HCT116 (cell line): ENCODE results near the gene MKRN1. TPM values are rescaled to one million over a fixed set of nuclear protein-coding genes. Genes with fewer than 3 reads are reported as not detected.

ENCODE experiments used
- ATAC-seq: fragments of 200-7000 bp; cut with Tn5 transposase; 2 replicates; pipeline ENCODE4 v1.9.1; 2020; ENCODE audit warnings: mild to moderate bottlenecking, moderate library complexity
- BruUV-seq: library from RNA; stranded (reverse); fragments of 400-500 nt; replicated peaks from 2 replicates; lab custom pipeline; 2021; lab: Mats Ljungman, UMichigan
- CTCF ChIA-PET: fragments of 300-600 bp; sonication (Branson Sonifier 250); formaldehyde crosslinking; loops from one replicate; lab custom pipeline; 2021; ENCODE audit warnings: antibody characterized with exemption; lab: Charles Lee
- POLR2A ChIA-PET: fragments of 300-600, 350-600 bp; sonication (Branson Sonifier 250); formaldehyde crosslinking; loops from one replicate; lab custom pipeline; 2021; ENCODE audit warnings: antibody characterized with exemption; lab: Charles Lee
- RAD21 ChIA-PET, 2 experiments: fragments of 300-600 bp; sonication (Branson Sonifier 250); formaldehyde crosslinking; loops; one replicate each; lab custom pipeline; 2023; ENCODE audit warnings: low total read pairs in 2 of 2; ENCODE audit not compliant: uncharacterized antibody in 2 of 2, unreplicated experiment in 2 of 2, low non-redundant PET in 1 of 2; lab: Charles Lee
- DNase-seq: peaks from one replicate; pipeline ENCODE4 v3.0.0-alpha.2; 2010; ENCODE audit warnings: low read depth, low spot score
- H2AFZ ChIP-seq: fragments of 200-600 bp; shearing (Covaris generic), sonication (generic); 2 replicates; pipeline ENCODE4 v1.6.1; 2017; ENCODE audit warnings: low read depth, mixed run types, mixed read lengths, antibody characterized with exemption, low read length; ENCODE audit not compliant: poor library complexity, severe bottlenecking
- H3K27ac ChIP-seq: 2 replicates; pipeline ENCODE4 v1.5.1; 2012; ENCODE audit warnings: low read depth, low read length
- H3K27me3 ChIP-seq: fragments of 200-600 bp; sonication (generic); 2 replicates; pipeline ENCODE4 v1.6.1; 2016; ENCODE audit warnings: mixed run types, low read length, mixed read lengths; ENCODE audit not compliant: insufficient read depth
- H3K36me3 ChIP-seq, 2 experiments: fragments of 200-500 bp in 1 of 2; fragments of 200-600 bp in 1 of 2; sonication (Bioruptor generic) in 1 of 2; sonication (generic) in 1 of 2; 2 replicates each; pipeline versions ENCODE4 v1.5.1 to v1.6.1; 2014 to 2016; ENCODE audit warnings: low read length in 2 of 2, inconsistent platforms in 1 of 2, mixed read lengths in 1 of 2, mixed run types in 1 of 2; ENCODE audit not compliant: insufficient read depth in 2 of 2, control insufficient read depth in 1 of 2
- H3K4me1 ChIP-seq, 2 experiments: fragments of 200-600 bp in 1 of 2; sonication (generic) in 1 of 2; 2 replicates each; pipeline versions ENCODE4 v1.5.1 to v1.6.1; 2012 to 2017; ENCODE audit warnings: low read length in 2 of 2, inconsistent platforms in 1 of 2, mild to moderate bottlenecking in 1 of 2, mixed read lengths in 1 of 2, mixed run types in 1 of 2, moderate library complexity in 1 of 2; ENCODE audit not compliant: insufficient read depth in 2 of 2, control insufficient read depth in 1 of 2
- H3K4me2 ChIP-seq: fragments of 200-600 bp; sonication (generic); 2 replicates; pipeline ENCODE4 v1.6.1; 2017; ENCODE audit warnings: mixed run types, low read length, mixed read lengths
- H3K4me3 ChIP-seq, 2 experiments: fragments of 200-600 bp in 1 of 2; sonication (generic) in 1 of 2; replicated peaks in 1 of 2; 2 replicates each; pipeline ENCODE4 v1.5.1; 2011 to 2016; ENCODE audit warnings: low read length in 2 of 2, control low read depth in 1 of 2, low read depth in 1 of 2, mild to moderate bottlenecking in 1 of 2, mixed read lengths in 1 of 2, mixed run types in 1 of 2
- H3K79me2 ChIP-seq: fragments of 200-600 bp; sonication (generic); 2 replicates; pipeline ENCODE4 v1.6.1; 2017; ENCODE audit warnings: mild to moderate bottlenecking, mixed run types, low read length, moderate library complexity, mixed read lengths; ENCODE audit not compliant: insufficient read depth
- H3K9ac ChIP-seq: fragments of 200-600 bp; sonication (generic); 2 replicates; pipeline ENCODE4 v1.6.1; 2016; ENCODE audit warnings: low read length, mixed read lengths
- H3K9me2 ChIP-seq: fragments of 200-600 bp; sonication (generic), shearing (Covaris generic); 2 replicates; pipeline ENCODE4 v1.6.1; 2017; ENCODE audit warnings: mixed run types, mild to moderate bottlenecking, moderate library complexity; ENCODE audit not compliant: insufficient read depth
- H3K9me3 ChIP-seq, 2 experiments: fragments of 200-500 bp in 1 of 2; fragments of 200-600 bp in 1 of 2; sonication (Bioruptor generic) in 1 of 2; sonication (generic) in 1 of 2; 2 replicates each; pipeline ENCODE4 v1.6.1; 2014 to 2017; ENCODE audit warnings: low read length in 2 of 2, mixed read lengths in 2 of 2, inconsistent platforms in 1 of 2, low read depth in 1 of 2, mild to moderate bottlenecking in 1 of 2, mixed run types in 1 of 2, moderate library complexity in 1 of 2; ENCODE audit not compliant: control insufficient read depth in 1 of 2, insufficient read depth in 1 of 2
- H4K20me1 ChIP-seq: fragments of 200-600 bp; sonication (generic), shearing (Covaris generic); 2 replicates; pipeline ENCODE4 v1.6.1; 2017; ENCODE audit warnings: mixed run types, mild to moderate bottlenecking, moderate library complexity; ENCODE audit not compliant: insufficient read depth
- FOSL1 ChIP-seq: IDR thresholded peaks from 2 replicates; pipeline ENCODE4 v1.6.1; 2012; ENCODE audit warnings: low read depth
- POLR2A ChIP-seq: IDR thresholded peaks from 2 replicates; pipeline ENCODE4 v1.7.0; 2011; ENCODE audit warnings: borderline replicate concordance; ENCODE audit not compliant: insufficient read depth, insufficient read length; ENCODE audit errors: extremely low read depth
- POLR2AphosphoS5 ChIP-seq: IDR thresholded peaks from 2 replicates; pipeline ENCODE4 v1.6.1; 2011; ENCODE audit warnings: mild to moderate bottlenecking, low read depth, low read length, moderate library complexity
- SIN3A ChIP-seq: IDR thresholded peaks from 2 replicates; pipeline ENCODE4 v1.6.1; 2012; ENCODE audit warnings: low read depth
- YY1 ChIP-seq: IDR thresholded peaks from 2 replicates; pipeline ENCODE4 v1.6.1; 2011; ENCODE audit warnings: low read length, low read depth, moderate library complexity, mild to moderate bottlenecking; ENCODE audit not compliant: insufficient replicate concordance; ENCODE audit errors: extremely low read depth
- ZBTB33 ChIP-seq: IDR thresholded peaks from 2 replicates; pipeline ENCODE4 v1.6.1; 2011; ENCODE audit warnings: mild to moderate bottlenecking, low read length, moderate library complexity; ENCODE audit not compliant: insufficient replicate concordance; ENCODE audit errors: extremely low read depth
- ZFX ChIP-seq: fragments of 450-650 bp; IDR thresholded peaks from 2 replicates; pipeline ENCODE4 v1.6.1; 2017
- intact Hi-C: fragments of 100-400 bp; cut with micrococcal nuclease; formaldehyde crosslinking; loops from 2 replicates; pipeline ENCODE4 v1.10.0; 2022
- total RNA-seq: library from RNA; stranded (reverse); gene quantifications from one replicate; pipeline ENCODE4 v1.2.1, GENCODE V29; 2021; ENCODE audit not compliant: unreplicated experiment

The MKRN1 gene
- total RNA-seq, 1 experiment from 2014 or later: 95.0 TPM

GRCh38 chr7:140526214-140526613 is 46.9 kb upstream of the MKRN1 start:
- DNase-seq (no peak), ATAC-seq (peak; percentile 38)
- Histone ChIP-seq H3K9me2 (no peaks in the 10 kb centered on the region), H3K27me3 (no peaks in the 10 kb centered on the region), H3K9me3 (no peaks in the 10 kb centered on the region), H3K36me3 (no peaks in the 10 kb centered on the region), H3K79me2 (no peaks in the 10 kb centered on the region), H3K4me2 (peak overlapping the region; percentile 50; the same call in 1 of the 2 replicates), H3K4me3 (no peak overlapping the region), H2AFZ (no peak overlapping the region), H3K9ac (no peak overlapping the region), H4K20me1 (no peaks in the 10 kb centered on the region), H3K4me1 (peaks cover 5 to 14% of the 10 kb centered on the region in 2 experiments; a peak in 3 of 4 replicates), H3K27ac (no peak overlapping the region)
- TF ChIP-seq POLR2AphosphoS5 (no peak), POLR2A (no peak), FOSL1 (no peak), ZBTB33 (no peak)
- BruUV-seq: no TSS peak
- ChIA-PET CTCF (no interaction called here), RAD21 (no interaction called here), POLR2A (no interaction called here)
- intact Hi-C loops: no loop called here

- H4K20me1 ChIP-seq: no peaks in the 10 kb centered on the region
Measured at GRCh38 chr7:140525743-140526142, 46.4 kb upstream of the MKRN1 start.

More at GRCh38 chr7:140525743-140526142, 46.4 kb upstream of the MKRN1 start:
- no peaks in the 10 kb centered on the region for H3K9me2 ChIP-seq
- peak overlapping the region; percentile 45 for H2AFZ ChIP-seq
- intact Hi-C loops: no loop called here
- TF ChIP-seq FOSL1 (no peak), YY1 (no peak), POLR2AphosphoS5 (no peak), ZFX (no peak), SIN3A (no peak)
- no peaks in the 10 kb centered on the region for H3K36me3 ChIP-seq
- ChIA-PET CTCF (interaction anchor here (1.0 kb wide), 1 partner anchor 33 kb away, joined by 3 read pairs; no protein-coding TSS in a partner anchor), POLR2A (no interaction called here), RAD21 (no interaction called here)
- H3K27ac ChIP-seq: no peak overlapping the region
- no peaks in the 10 kb centered on the region for H3K79me2 ChIP-seq
- peak overlapping the region; percentile 50 for H3K4me2 ChIP-seq
- H3K9ac ChIP-seq: no peak overlapping the region
- H3K27me3 ChIP-seq: no peaks in the 10 kb centered on the region
- no peaks in the 10 kb centered on the region for H3K9me3 ChIP-seq
- H3K4me3 ChIP-seq: no peak overlapping the region
- ATAC-seq (peak; percentile 65), DNase-seq (no peak)
- peaks cover 5 to 16% of the 10 kb centered on the region in 2 experiments; a peak in 3 of 4 replicates for H3K4me1 ChIP-seq
- BruUV-seq: no TSS peak
